ENCODE results near the gene FIZ1.
"Not testable (repeated sequence)": the region's sequence is repeated elsewhere in the genome, so short reads cannot be mapped to it uniquely, and the experiment has no call there.

FIZ1 gene

DNA sequence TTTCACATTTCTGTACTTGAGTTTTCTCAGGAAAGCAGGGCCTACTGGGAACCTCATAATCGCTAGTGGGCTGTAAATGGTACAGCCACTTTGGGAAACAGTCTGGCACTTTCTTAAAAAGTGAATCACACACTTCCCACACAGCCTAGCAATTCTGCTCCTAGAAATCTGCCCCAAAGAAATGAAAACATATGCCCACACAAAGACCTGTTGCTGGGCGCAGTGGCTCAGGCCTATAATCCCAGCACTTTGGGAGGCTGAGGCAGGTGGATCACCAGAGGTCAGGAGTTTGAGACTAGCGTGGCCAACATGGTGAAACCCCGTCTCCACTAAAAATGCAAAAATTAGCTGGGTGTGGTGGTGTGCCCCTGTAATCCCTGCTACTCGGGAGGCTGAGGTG is 29.8 kb downstream of the FIZ1 start:
- not testable (repeated sequence) for DNase-seq (ENCODE audit: low read depth)

DNA sequence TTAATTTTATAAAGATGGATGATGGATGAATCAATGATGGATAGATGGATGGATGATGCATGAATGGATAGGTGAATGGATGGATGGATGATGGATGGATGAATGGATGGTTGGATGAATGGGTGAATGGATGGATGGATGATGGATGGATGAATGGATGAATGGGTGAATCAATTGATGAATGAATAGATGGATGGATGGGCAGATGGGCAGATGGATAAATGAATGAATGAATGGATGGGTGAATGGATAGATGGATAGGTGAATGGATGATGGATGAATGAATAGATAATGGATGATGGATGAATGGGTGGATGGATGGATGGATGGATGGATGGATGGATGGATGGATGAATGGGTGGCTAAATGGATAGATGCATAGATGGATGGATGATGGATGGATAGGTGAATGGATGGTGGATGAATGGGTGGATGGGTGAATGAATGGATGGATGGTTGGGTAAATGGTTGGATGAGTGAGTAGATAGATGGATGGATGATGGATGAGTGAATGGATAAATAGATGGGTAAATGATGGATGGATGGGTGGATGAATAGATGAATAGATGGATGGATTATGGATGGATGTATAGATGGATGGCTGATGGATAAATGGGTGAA is 31.5 kb downstream of the FIZ1 start:
- DNase-seq (ENCODE audit: low read depth), result no peak

DNA sequence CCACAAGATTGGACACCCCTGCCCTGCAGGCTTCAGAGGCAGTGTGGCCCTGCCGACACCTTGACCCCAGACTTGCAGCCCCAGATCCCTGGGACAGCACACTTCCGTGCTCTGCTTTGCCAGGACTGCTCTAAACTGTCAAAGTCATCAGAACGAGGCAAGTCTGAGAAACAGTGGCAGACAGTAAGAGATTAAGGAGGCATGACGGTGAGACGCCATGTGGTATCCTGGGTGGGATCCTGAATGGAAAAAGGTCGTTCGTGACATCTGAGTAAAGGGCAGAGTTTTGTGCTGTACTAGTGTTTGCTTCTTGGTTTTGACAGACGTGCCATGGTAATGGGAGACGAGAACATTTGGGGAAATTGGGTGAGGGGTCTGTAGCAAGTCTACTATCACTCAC is 32.5 kb downstream of the FIZ1 start:
- no peak for DNase-seq (ENCODE audit: low read depth)

DNA sequence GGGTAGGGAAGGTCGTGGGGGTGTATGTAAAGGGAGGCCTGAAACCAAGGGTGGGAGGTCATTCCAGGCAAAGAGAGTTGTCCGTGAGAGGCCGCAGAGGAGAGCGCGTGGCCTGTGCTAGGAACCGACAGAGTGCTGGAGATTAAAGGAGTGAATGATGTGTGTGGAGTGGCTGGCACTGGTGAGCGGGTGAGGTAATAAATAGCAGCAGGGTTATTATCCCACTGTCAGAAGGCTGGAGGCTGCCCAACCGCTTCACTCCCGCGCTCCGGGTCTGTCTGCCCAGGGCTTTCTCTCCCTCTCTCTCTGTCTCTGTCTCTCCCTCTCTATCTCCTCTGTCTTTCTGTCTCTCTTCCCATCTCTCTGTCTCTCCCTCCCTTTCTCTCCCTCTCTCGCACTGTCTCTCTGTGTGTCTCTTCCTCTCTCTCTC is 36.0 kb downstream of the FIZ1 start:
- DNase-seq (ENCODE audit: low read depth), result no peak

DNA sequence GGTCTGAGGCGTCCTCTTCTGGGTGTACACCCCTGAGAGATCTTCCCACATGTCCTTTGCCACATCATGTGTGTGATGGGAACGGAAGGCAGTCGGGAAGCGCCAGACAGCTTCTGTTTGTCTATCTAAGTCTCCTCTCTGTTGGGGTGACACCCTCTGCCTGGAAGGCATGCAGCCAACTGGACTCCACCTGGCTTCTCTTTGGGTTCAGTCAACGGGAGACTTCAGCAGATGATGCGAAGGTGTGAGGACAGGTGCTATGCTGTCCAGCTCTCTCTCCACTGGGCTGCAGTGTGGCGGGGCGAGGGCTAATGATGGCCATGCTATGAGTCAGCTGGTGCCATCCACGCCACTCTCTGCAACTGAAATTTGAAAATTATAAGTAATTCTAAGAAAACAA is 39.6 kb downstream of the FIZ1 start:
- no peak for DNase-seq (ENCODE audit: low read depth)

DNA sequence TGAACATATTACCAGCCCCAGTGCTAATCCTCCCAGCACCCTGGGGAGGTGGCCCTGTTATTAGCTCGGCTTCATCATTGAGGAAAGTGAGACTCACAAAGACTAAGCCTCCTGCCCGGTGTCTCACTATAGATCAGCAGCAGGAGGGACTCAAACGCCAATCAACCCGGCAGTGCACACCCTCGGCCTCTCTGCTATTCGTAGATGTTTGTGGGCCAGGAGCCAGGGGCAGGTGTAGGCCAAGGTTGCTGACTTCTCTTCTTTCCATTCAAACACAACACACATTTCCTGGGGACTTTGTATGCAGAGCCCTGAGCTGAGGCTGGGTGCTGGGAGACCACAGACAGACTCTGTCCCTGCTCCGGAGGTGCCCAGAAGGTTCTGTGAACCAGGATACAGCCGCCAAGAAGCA is 44.6 kb downstream of the FIZ1 start:
- DNase-seq (ENCODE audit: low read depth), result no peak

DNA sequence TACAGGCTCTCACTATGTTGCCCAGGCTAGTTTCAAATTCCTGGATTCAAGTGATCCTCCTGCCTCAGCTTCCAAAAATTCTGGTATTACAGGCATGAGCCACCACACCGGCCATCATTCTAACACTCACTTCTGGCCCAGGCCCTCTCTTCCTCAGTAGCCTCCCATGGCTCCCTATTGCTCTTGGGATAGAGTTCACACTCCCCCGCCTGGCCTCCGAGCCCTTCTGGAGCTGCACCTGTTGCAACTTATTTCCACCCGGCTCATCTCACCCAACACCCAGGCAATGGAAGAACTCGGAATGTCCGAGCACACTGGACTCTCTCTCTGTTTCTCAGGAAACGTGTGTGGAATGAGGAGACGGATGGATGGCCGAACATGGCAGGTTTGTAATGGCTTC is 45.0 kb downstream of the FIZ1 start:
- DNase-seq (ENCODE audit: low read depth), result no peak

DNA sequence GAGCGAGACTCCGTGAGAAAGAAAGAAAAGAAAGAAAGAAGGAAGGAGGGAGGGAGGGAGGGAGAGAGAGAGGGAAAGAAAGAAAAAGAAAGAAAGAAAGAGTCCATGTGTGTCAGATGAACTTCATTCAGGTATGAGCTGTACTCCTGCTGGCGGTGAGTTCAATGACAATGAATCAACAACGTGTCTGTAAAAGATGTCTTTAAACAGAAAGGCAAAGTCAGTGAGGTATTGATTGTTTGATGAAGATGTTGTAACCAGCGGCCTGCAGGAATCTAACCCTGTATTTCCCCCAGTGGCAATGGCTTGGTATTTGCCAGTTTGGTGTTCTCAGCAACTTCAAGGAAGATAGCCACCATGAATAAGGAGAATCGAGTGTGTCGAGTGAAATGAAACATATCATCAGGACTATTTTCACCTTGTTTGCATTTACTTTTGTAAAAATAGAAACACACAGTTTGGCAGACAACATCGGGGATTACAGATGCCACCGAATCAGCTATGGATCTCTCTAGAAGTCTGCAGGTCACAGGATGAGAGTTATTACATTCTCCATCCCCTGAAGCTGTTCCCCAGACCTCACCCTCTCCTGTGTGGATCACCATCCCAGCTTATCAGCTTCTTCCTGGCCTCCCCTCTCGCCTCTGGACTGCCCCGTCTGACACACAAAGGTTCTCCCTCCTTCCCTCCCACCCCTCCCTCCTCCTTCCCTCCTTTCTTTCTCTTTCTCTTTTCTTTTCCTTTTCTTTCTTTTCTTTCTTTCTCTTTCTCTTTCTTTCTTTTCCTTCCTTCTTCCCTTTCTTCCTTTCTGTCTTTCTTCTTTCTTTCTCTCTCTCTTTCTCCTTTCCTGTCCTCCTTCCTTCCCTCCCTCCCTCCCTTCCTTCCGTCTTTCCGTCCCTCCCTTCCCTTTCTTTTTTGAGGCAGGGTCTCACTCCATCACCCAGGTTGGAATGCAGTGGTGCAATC is 45.8 kb downstream of the FIZ1 start:
- DNase-seq (ENCODE audit: low read depth), result no peak

DNA sequence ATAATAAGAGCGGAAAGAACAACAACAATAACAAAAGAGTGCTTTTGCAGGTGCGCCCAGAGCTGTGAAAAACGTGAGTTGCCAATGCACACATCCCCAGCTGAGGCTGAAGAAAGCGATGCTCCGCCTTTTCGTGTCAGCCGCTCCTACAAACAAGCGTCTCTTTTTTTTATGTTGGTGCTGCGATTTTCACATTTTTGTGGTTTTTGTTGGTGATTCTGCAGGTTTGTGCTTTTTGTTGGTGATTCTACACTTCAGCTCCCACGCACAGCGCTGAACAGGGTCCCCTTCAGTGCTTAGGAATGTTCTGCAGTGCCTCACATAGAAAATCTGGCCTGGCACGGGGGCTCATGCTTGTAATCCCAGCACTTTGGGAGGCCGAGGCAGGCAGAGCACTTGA is 46.7 kb downstream of the FIZ1 start:
- DNase-seq (ENCODE audit: low read depth), result no peak

DNA sequence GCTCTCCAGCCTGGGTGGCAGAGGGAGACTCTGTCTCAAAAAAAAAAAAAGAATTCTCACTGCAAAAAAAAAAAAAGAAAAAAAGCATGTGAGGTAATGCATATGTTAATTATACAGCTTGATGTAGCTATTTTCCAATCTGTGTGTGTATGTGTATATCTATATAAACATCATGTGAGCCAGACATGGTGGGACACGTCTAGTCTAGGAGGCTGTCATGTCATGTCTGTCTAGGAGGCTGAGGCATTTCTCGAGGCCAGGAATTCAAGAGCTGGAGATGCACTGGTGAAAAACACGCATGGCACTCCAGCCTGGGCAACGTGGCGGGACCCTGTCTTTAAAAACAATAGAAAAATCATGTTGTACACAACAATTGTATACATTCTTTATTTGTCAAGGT is 47.1 kb downstream of the FIZ1 start:
- no peak for DNase-seq (ENCODE audit: low read depth)

DNA sequence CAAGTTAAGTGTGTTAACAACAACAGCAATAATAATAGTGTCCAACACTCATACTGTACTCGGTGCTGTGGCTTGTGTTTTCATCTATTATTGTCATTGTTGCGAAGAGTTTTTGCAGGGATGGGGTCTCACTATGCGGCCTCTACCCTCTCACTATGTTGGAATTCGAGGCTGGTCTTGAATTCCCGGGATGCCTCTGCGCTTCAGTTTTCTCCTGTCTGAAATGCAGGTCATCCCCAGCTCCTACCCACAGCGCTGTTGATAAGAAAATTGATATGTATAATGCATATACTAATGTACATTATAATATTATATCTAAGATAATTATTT is 49.0 kb downstream of the FIZ1 start:
- no peak for DNase-seq (ENCODE audit: low read depth)

DNA sequence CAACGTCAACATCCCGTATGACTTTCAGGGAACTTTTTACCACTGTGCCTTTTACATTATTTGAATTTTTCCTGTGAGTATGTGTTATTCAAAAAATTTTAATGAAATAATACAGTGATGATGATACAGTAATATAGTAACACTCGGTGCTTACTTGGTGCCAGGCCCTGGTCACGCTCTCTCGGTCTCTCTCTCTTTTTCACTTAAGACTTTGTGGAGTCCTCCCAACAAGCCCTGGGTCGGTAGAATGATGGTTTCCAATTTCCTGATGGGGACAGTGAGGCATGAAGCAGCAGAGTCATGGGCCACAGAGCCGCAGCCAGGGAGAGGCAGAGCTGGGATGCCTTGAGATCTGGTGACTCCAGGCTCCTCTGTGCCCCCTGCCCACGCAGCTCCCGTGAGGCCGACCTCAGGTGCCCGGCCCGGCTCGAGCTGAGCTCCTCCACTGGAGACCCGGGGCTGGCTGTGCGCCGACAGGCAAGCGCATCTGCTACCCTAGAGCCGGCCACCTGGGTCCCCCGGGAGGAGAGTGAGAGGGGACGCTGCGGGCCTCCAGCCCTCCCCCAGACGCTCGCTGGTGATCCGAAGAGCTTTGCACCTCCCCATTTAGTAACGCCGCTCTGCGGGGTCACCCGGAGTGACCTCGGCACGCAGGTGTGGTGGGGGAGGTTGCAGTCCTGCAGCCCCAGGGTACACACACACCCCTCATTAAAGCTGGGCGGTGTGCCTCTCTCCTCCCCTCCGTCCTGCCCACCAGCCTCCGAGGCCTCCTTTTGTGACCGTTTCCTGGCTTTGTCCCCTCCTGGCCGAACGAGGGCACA is 49.6 kb downstream of the FIZ1 start:
- no peak for DNase-seq (ENCODE audit: low read depth)

DNA sequence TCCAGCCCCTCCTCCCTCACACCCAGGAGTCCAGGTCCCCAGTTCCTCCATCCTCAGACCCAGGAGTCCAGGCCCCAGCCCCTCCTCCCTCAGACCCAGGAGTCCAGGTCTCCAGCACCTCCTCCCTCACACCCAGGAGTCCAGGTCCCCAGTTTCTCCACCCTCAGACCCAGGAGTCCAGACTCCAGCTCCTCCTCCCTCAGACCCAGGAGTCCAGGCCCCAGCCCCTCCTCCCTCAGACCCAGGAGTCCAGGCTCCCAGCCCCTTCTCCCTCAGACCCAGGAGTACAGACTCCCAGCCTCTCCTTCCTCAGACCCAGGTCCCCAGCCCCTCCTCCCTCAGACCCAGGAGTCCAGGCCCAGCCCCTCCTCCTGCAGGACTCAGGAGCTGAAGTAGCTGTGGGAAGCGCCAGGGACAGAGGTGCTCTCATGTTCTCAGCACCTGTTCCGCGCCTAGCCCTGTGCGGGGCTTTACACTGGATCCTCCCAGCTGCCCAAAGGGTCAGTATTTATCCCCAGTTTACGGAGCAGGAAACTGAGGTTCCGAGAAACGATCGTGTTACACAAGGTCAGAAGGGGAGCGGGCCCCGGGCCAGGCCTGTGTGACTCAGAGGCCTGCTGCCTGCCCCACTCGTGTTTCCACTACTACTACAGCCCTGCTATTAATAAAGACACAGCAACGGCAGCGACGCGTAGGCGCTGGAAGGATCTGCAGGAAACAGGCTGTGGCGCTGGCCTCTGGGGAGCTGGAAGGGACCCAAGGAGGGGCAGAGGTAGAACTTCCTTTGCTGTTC is 52.3 kb downstream of the FIZ1 start:
- no peak for DNase-seq (ENCODE audit: low read depth)

DNA sequence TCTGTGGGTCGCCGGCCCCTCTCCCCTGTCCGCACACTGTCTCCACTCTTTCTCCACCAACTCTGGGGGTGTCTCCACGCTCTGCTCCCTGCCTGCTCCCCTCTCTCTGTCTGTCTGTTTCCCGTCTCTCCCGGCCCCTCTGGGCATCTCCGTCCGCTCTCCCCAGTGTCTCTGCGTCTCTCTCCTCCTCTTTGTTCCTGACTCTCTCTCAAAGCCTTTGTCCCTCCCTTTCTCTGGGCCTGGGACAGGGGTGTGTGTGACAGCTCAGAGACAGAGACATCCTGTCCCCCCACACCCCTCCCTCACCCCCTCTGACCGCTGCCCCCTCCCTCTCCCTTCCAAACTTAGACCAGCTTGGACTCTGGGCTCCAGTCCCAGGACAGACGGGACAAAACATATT is 53.3 kb downstream of the FIZ1 start:
- no peak for DNase-seq (ENCODE audit: low read depth)

DNA sequence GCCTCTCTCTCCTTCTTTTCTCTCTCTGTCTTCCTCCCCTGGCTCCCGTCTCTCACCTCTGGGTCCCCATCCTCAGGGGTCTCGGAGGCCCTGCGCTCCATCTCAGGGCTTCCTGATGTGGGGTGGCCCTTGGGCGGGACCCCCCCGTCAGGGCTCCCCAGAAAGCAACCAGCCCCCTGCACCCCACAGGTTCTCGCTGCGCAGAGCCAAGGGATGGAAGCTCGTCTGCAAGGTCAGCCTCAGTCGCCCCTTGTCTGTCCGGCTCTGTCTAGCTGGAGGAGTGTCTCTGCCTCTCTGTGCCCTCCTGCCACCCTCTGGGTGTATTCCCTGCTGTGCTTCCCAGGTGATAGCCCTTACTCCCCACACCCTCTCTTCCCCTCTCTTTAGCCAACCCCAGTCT is 53.9 kb downstream of the FIZ1 start, which contains the start of gene SBK3:
Gene SBK3, minus strand, starts transcription at position 101 of the 400 bp plus-strand sequence. Its CDS starts 0 bp downstream, at position 101.
- no peak for DNase-seq (ENCODE audit: low read depth)

DNA sequence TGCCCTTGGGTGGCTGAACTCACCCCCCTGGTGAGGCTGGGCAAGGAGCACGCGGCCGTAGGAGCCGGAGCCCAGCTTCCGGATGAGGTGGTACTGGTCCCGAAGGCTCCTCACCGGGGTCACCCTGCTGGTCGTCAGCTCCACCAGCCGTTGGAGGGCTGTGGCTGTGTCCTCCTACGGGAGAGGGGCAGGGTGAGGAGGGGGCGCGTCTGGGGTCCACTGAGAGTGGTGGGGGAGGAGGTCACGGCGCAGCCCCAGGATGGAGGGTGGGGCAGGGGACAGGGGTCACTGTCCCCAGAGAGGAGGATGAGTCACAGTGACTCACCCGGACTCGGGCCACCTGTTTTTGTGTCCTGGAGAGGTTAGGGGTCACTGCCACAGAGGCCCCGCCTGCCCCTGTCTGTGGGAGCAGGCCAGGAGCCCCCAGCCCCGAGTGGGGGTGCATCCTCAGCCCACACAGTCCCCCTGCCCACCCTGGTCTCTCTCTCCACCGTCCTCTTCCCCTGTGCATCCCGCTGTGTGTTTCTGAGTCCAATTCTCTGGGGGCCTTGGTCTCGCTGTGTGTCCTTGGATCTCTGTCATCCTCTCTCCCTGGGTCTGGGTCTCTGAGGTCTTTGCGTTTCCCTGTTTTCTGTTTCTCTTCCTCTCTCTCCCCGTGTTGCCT is 54.4 kb downstream of the FIZ1 start:
- no peak for DNase-seq (ENCODE audit: low read depth)

DNA sequence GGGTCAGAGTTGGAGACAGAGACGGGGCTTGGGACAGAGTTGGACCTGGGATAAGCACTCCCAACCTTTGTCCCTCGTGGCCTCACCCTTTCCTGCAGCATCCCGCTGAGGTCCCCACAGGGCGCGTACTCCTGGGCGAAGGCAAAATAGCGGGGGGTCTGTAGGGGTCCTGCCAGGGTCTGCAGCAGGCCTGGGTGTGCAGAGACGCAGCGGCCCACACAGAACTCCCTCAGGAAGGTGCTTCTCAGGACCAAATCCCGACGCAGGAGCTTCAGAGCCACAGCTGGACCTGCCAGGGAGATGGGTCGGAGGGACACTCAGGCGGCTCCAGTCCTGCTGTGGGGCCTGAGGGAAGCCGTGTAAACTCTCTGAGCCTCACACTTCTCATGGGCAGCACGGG is 55.3 kb downstream of the FIZ1 start:
- DNase-seq (ENCODE audit: low read depth), result no peak

DNA sequence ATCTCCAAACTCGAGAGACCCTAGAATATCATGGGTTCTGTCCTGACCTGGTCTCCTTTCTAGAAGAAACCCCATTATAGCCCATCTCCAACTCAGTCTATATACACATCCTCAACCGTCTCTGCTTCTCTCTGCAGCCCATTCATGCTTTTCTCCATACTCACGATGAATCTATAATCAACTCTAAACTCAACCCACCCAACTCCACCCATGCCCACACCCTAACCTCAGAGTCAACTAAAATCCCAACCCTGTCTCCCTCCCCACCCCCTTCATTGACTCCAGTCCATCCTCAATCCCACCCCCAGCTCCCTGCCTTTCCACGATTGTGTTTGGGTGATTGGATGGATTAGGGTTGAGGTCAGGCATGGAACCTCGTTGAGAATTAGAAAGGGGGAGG is 55.8 kb downstream of the FIZ1 start:
- DNase-seq (ENCODE audit: low read depth), result no peak

DNA sequence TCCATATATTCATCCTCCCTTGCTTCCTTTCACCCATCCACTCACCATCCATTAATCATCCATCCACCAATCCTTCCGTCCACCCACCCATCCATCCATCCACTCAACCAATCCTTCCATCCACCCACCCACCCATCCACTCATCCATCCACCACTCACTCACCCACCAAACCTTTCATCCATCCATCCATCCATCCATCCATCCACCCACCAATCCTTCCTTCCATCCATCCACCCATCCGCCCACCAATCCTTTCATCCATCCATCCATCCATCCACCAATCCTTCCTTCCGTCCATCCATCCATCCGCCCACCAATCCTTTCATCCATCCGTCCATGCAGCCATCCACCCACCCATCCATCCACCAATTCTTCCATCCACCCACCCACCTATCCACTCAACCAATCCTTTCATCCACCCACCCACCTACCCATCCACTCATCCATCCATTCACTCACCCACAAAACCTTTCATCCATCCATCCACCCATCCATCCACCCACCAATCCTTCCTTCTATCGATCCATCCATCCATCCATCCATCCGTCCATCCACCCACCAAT is 56.9 kb downstream of the FIZ1 start:
- no peak for DNase-seq (ENCODE audit: low read depth)

Data from activated T-cell treated with anti-CD3 and anti-CD28 coated beads for 1 hour (primary cell).